NCI-H1694 treated with DMSO at 0.1 percent for 48 hours (cell line): ENCODE data around the gene PPP6C.
"Not testable (repeated sequence)": the region's sequence is repeated elsewhere in the genome, so short reads cannot be mapped to it uniquely, and the experiment has no call there.

Experiments
- DNase-seq: peaks from one replicate; lab custom pipeline; 2025; lab: John Stamatoyannopoulos, UW

Gene PPP6C

GRCh38 chr9:125141751-125142150, 47.9 kb downstream of the PPP6C start:
- DNase-seq, result no peak

- DNase-seq, result no peak
Observed at GRCh38 chr9:125141251-125141650, 48.4 kb downstream of the PPP6C start.

DNA sequence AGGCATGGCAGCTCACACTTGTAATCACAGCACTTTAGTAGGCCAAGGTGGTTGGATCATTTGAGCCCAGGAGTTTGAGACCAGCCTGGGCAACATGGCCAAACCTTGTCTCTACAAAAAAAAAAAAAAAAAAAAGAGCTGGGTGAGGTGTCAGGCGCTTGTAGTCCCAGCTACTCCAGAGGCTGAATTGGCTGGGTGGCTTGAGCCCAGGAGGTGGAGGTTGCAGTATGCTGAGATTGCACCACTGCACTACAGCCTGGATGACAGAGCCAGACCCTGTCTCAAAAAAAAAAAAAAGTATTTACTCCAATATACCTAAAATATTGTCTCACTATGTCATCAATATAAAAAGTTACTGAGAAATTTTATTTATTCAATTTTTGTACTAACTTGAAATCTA, 49.0 kb downstream of the PPP6C start:
- DNase-seq, result no peak

DNA sequence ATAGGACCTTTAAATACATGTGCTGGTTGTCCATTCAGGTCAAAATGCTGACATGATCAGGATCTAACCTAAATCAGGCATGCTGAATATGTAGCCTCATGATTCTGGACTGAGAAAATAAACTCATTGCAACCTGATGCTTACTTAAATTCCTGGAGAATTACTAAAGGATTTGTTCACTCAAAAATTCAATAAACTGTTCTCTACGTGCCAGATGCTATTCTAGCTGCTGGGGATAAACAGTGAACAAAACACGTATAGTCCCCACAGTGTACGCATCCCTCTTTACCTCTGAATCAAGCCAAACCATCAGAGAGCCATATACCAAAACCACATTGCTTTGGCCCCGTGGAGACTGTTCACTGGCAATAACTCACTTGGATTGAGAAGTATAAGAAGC, 52.4 kb downstream of the PPP6C start:
- DNase-seq, result no peak

- DNase-seq, result no peak
Observed at GRCh38 chr9:125134976-125135375, 54.6 kb downstream of the PPP6C start.

DNA sequence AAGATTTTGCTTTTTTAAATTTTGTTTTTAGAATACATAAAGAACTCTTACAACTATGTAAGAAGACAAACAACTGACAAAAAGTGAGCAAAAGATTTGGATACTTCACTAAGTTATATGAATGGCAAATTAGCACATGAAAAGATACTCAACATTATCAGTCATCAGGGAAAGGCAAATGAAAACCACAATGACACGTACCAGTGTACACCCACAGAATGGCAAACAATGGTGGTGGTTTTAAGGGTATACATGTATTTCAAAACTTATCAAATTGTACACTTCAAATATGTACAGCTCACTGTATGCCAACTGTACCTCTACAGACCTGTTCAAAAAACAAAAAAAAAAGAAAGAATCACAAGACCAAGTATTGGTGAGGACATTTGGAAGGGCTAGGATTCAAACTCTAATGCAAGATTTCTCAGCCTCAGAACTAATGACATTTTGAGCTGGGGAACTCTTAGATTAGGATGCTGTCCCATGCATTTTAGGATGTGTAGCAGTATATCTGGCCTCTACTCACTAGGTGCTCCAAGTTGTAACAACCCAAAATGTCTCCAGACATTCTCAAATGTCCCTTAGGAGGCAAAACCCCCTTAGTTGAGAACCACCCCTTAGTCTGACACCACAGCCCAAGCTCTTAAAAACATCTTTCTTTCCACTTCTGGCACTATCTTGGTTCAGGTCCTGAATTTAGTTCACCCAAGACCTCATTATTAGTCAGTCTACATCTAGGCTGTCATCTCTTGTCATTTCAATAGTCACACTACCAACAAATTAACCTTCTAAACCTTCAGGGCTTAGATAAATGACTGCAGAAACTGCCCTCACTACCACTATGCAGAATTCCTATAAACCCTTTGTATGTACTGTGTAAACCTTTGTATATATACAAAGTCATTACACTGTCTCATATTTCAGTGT, 55.9 kb downstream of the PPP6C start:
- DNase-seq, result no peak

- no peak for DNase-seq
Observed at GRCh38 chr9:125131778-125132177, 57.8 kb downstream of the PPP6C start.

DNA sequence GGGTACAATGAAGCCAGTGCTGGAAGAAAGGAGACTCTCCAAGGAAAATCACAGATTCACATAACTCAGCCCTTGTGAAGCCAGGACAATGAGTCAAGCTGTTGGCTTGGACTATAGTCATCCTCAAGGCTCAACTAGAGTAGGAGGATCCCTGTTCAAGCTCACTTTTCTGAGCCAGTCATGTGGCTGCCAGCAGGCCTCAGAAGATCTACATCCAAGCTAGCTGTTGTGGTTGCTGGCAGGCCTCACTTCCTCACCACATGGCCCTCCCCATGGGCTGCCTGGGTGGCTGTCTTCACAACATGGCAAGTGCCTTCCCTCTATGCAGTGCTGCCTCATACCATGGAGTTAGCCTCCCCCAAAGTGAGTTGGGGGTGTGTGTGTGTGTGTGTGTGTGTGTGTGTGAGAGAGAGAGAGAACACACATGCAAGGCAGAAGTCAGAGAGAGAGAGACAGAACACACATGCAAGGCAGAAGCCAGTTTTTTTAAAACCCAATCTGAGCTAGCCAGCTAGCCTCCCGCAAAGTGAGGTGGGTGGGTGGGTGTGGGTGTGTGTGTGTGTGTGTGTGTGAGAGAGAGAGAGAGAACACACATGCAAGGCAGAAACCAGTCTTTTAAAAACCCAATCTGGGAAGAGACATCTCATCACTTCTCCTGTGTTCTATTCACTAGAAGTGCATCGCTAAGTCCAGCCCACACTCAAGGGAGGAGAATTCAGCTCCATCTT, 63.4 kb downstream of the PPP6C start:
- DNase-seq, result no peak

DNA sequence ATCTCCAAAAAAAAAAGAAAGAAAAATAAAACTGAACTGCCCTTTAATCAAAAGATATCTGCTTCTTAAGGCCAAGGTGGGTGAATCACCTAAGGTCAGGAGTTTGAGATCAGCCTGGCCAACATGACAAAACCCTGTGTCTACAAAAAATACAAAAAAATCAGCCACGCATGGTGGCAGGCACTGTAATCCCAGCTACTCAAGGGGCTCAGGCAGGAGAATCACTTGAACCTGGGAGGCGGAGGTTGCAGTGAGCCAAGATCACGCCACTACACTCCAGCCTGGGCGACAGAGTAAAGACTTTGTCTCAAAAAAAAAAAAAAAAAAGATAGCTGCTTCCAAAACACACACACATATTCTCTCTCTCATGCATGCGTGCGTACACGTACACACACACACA, 64.1 kb downstream of the PPP6C start:
- DNase-seq, result no peak

GRCh38 chr9:125121146-125121545, 68.5 kb downstream of the PPP6C start:
- no peak for DNase-seq

GRCh38 chr9:125119643-125120286, 69.8 kb downstream of the PPP6C start:
- no peak for DNase-seq

GRCh38 chr9:125118696-125119095, 70.9 kb downstream of the PPP6C start:
- DNase-seq, result not testable (repeated sequence)

DNA sequence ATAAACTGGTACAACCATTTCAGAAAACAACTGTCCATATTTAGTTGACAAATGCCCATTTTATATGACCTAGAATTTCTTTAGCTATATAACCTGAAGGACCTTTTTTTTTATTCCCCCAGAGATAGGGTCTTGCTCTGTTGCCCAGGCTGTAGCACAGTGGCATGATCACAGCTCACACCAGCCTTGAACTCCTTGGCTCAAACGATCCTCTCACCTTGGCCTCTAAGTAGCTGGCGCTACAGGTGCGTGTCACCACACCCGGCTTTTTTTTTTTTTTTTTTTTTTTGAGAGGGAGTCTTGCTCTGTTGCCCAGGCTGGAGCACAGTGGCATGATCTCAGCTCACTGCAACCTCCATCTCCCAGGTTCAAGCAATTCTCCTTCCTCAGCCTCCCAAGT, 75.1 kb downstream of the PPP6C start:
- DNase-seq, result not testable (repeated sequence)

GRCh38 chr9:125110464-125110863, 79.1 kb downstream of the PPP6C start:
- no peak for DNase-seq

- DNase-seq, result not testable (repeated sequence)
Observed at GRCh38 chr9:125108541-125108940, 81.1 kb downstream of the PPP6C start.

- no peak for DNase-seq
Observed at GRCh38 chr9:125106285-125106893, 83.2 kb downstream of the PPP6C start.

DNA sequence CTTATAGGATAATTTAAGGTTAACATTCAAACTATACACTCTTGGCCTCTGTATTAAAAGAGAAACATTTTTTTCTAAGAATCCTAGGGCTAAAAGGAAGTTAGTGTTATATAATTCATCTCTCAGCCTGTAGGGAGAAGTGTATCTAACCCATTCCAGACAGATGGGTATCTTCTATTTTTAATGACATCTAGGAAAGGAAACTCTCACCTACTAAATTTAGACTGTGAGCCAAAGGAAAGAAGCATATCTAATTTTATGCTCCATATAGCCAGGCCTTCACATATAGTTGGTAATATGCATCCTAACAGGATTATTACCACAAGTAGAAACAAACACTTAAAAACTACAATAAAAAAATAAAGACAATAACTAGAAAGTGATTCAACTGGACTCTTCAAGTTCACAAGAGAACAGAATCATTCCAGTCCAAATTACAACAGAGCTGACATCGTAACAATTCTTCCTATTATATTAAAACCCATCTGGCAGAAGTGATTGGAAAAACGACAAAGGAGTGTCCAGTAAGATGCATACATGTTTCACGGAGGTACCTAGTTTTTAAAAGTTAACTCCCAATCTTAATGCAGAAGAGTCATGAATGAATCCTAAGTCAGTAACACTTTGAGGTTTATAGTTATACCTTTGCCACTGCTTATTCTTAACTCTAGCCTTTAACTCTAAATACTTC, 85.7 kb downstream of the PPP6C start:
- no peak for DNase-seq

DNA sequence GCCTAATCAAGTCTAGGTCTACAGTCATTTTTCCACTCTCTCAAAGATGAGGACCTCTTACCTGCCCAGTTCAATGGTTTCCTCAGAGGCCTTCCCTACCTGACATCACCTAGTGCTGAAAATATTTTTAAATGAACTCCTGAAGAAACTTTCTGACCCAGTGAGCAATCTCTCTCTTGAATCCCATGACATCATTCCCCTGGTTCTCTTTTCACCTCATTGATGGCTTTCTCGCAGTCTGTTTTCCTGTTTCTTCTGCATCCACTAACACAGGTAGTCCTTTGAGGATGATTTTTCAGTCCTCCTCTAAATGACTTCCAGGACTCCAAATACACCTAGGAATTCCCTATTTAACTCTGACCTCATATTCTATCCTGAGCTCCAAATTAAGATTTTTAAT, 86.6 kb downstream of the PPP6C start:
- no peak for DNase-seq

- no peak for DNase-seq
Observed at GRCh38 chr9:125100822-125101221, 88.8 kb downstream of the PPP6C start.

GRCh38 chr9:125099816-125100215, 89.8 kb downstream of the PPP6C start:
- DNase-seq, result no peak
